ENCODE data around the gene UHRF2. TPM values are rescaled to one million over a fixed set of nuclear protein-coding genes. Genes with fewer than 3 reads are reported as not detected.

Gene UHRF2
- total RNA-seq: 39.2 and 39.6 TPM in 2 replicates

GRCh38 chr9:6412487-6413364 is at the start of gene UHRF2:
Gene UHRF2, plus strand, starts transcription at chr9:6413199. Its CDS starts 292 bp downstream, at chr9:6413491.

Other genes with a start within 250 kb of the UHRF2 start
- 0.60 and 2.9 TPM in 2 replicates for gene IL33, start 197.4 kb upstream of the UHRF2 start, total RNA-seq
- not detected in 2 replicates for gene TPD52L3, start 84.8 kb upstream of the UHRF2 start, total RNA-seq
- gene GLDC, start 232.5 kb downstream of the UHRF2 start, total RNA-seq: 2.1 and 2.7 TPM in 2 replicates